ENCODE measurements around the gene ABHD13. TPM values are rescaled to one million over a fixed set of nuclear protein-coding genes. Genes with fewer than 3 reads are reported as not detected.

ABHD13 gene
- 3.8 TPM for total RNA-seq

- peak; percentile 79 for ATAC-seq
- DNase-seq (ENCODE audit: low spot score): peak; percentile 96
Measured at GRCh38 chr13:108218044-108218974, at the start of gene ABHD13. TSS of gene ABHD13 (plus strand) at chr13:108218392. CDS start at chr13:108229219, 10,827 bp downstream.

- no peak for ATAC-seq
- DNase-seq (ENCODE audit: low spot score): no peak
Measured at GRCh38 chr13:108168929-108169328, 49.3 kb upstream of the ABHD13 start.

- no peak for DNase-seq (ENCODE audit: low spot score)
- peak; percentile 44 for ATAC-seq
Measured at GRCh38 chr13:108176685-108177274, 41.4 kb upstream of the ABHD13 start.

- ATAC-seq: no peak
Measured at GRCh38 chr13:108178078-108178477, 40.1 kb upstream of the ABHD13 start.

GRCh38 chr13:108182652-108183051, 35.5 kb upstream of the ABHD13 start:
- no peak for ATAC-seq

More at GRCh38 chr13:108178078-108178477, 40.1 kb upstream of the ABHD13 start:
- no peak for DNase-seq (ENCODE audit: low spot score)

GRCh38 chr13:108185223-108185622, 33.0 kb upstream of the ABHD13 start:
- DNase-seq (ENCODE audit: low spot score) (no peak), ATAC-seq (no peak)

More at GRCh38 chr13:108182652-108183051, 35.5 kb upstream of the ABHD13 start:
- DNase-seq (ENCODE audit: low spot score): no peak

GRCh38 chr13:108188260-108188659, 29.9 kb upstream of the ABHD13 start:
- ATAC-seq: no peak
- DNase-seq (ENCODE audit: low spot score): no peak

- DNase-seq (ENCODE audit: low spot score): no peak
- ATAC-seq: no peak
Measured at GRCh38 chr13:108190897-108191296, 27.3 kb upstream of the ABHD13 start.

- ATAC-seq (no peak), DNase-seq (ENCODE audit: low spot score) (no peak)
Measured at GRCh38 chr13:108193806-108194205, 24.4 kb upstream of the ABHD13 start.

- ATAC-seq (no peak), DNase-seq (ENCODE audit: low spot score) (no peak)
Measured at GRCh38 chr13:108194435-108194936, 23.7 kb upstream of the ABHD13 start.

- ATAC-seq (no peak), DNase-seq (ENCODE audit: low spot score) (no peak)
Measured at GRCh38 chr13:108195146-108195545, 23.0 kb upstream of the ABHD13 start.

GRCh38 chr13:108195861-108196260, 22.3 kb upstream of the ABHD13 start:
- DNase-seq (ENCODE audit: low spot score) (no peak), ATAC-seq (no peak)

- no peak for ATAC-seq
- DNase-seq (ENCODE audit: low spot score): no peak
Measured at GRCh38 chr13:108200781-108201398, 17.3 kb upstream of the ABHD13 start.

- DNase-seq (ENCODE audit: low spot score): no peak
- ATAC-seq: no peak
Measured at GRCh38 chr13:108210551-108210950, 7.6 kb upstream of the ABHD13 start.

- DNase-seq (ENCODE audit: low spot score) (no peak), ATAC-seq (no peak)
Measured at GRCh38 chr13:108212886-108213285, 5.3 kb upstream of the ABHD13 start.

GRCh38 chr13:108213946-108214345, 4.2 kb upstream of the ABHD13 start:
- ATAC-seq (no peak), DNase-seq (ENCODE audit: low spot score) (no peak)

GRCh38 chr13:108214441-108215271, 3.5 kb upstream of the ABHD13 start:
- DNase-seq (ENCODE audit: low spot score): peak; percentile 41
- no peak for ATAC-seq

- peak; percentile 64 for ATAC-seq
- DNase-seq (ENCODE audit: low spot score): peak; percentile 87
Measured at GRCh38 chr13:108215436-108215835, 2.8 kb upstream of the ABHD13 start, which contains the start of gene LIG4. TSS of gene LIG4 (minus strand) at chr13:108215536. CDS start at chr13:108211268, 4,268 bp downstream.

GRCh38 chr13:108217307-108218043, 717 bp upstream of the ABHD13 start:
- DNase-seq (ENCODE audit: low spot score): peak; percentile 44
- peak; percentile 11 for ATAC-seq

- peak; percentile 45 for DNase-seq (ENCODE audit: low spot score)
- no peak for ATAC-seq
Measured at GRCh38 chr13:108220041-108220440, 1.8 kb downstream of the ABHD13 start.
